T47D (cell line): ENCODE measurements around the gene CSK.
A peak's percentile ranks its signal among the peaks of the same experiment; 100 is the strongest.

Experiments used
- DNase-seq, 2 experiments: peaks; one replicate each; pipeline versions ENCODE4 v3.0.0 to v3.0.0-alpha.2; 2011 to 2012; ENCODE audit warnings: low read depth in 1 of 2, low spot score in 1 of 2
- JUND ChIP-seq: IDR thresholded peaks from 2 replicates; pipeline ENCODE4 v1.6.1; 2012; ENCODE audit warnings: low read depth
- in situ Hi-C: cut with HindIII; loops from 2 replicates; pipeline ENCODE4 v1.10.0; 2016; ENCODE audit warnings: low sequenced_read_pairs, low pct_unique_long_range_greater_than_20kb

Gene CSK

GRCh38 chr15:74794248-74794969 lies 12.5 kb downstream of the CSK start:
- no peak for TF ChIP-seq JUND
- in situ Hi-C loops: no loop called here
- DNase-seq: no peak

GRCh38 chr15:74794970-74795349 lies 13.1 kb downstream of the CSK start:
- DNase-seq: no peak
- TF ChIP-seq JUND: no peak
- in situ Hi-C loops: no loop called here

DNA sequence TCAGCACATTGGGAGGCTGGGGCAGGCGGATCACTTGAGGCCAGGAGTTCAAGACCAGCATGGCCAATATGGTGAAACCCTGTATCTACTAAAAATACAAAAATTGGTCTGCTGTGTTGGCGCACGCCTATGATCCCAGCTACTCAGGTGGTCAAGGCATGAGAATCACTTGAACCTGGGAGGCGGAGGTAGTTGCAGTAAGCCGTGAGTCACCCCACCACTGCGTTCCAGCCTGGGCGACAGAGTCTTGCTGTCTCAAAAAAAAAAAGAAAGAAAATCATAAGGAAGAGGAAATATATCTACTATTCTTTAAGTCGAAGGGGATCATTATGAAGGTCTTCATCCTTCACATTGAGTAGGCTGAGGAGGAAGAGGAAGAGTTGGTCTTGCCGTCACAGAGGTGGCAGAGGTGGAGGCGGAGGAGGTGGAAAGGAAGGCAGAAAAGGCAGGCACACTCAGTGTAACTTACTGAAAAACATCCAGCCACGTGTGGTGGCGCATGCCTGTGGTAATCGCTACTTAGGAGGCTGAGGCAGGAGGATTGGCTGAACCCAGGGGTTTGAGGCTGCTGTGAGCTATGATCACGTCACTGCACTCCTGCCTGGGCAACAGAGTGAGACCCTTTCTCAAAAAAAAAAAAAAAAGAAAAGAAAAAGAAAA lies 14.2 kb downstream of the CSK start:
- no peak for TF ChIP-seq JUND
- DNase-seq: no peak
- in situ Hi-C loops: no loop called here

DNA sequence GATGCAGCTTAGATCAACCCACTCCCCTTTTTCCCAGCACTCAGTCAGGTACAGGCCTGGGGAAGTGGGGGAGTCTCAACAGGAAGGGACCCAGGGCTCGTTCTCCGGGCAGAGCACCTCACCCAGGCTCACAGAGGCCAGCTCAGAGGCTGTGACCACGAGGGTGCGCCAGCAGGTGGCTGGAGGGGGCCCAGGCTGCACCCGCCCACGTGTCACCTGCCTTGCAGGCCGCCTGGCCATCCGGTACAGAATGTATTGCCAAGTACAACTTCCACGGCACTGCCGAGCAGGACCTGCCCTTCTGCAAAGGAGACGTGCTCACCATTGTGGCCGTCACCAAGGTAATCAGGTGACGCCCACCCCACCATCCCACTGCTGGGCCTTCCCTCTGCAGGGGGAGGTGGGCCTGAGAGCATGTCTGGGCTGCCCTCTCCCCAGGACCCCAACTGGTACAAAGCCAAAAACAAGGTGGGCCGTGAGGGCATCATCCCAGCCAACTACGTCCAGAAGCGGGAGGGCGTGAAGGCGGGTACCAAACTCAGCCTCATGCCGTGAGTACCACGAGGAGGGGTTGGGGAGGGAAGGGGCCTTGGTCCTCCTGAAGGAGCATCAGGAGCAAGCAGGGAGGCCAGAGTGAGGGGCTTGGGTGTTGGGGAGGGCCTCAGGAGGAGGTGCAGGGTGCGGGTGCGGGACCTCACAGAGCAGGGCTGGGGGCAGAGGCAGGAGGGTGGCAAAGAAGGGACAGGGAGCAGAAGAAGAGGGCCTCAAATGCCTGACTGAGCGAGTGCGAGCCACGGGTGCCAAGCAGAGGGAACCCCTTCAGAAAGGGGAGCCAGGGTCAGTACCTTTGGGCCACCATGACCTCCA lies 16.7 kb downstream of the CSK start:
- no peak for TF ChIP-seq JUND
- in situ Hi-C loops: no loop called here
- DNase-seq: no peak

GRCh38 chr15:74799255-74799855 lies 17.5 kb downstream of the CSK start:
- in situ Hi-C loops: no loop called here
- DNase-seq: no peak
- no peak for TF ChIP-seq JUND

DNA sequence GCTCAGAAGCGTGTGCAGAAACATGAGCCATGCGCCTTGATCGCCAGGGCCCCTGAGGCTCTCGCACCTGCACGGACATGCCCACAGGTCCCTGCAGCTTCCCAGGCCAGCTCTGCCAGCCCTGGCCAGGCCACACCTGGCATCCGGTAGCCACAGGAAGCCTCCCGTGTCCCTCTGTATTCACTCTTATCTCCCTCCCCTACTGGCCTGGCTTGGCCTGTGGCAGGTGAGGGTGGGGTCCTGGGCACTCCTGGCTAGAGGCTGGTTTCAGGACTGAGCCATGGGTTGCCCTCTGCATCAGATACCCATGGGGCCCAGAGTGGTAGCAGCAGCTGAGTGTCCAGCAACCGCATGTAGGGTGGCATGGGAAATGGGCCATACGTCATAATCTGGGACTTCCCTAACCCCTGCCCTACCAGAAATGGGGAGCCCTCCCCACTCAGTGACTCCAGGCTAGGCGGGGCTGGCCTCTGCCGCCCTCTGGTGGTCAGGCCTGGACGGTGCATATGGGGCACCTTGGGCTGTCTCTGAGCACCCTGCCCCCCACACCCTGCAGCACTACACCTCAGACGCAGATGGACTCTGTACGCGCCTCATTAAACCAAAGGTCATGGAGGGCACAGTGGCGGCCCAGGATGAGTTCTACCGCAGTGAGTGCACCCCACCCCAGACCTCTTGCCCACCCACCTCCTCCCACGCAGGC lies 18.1 kb downstream of the CSK start:
- peak; percentile 83 to 91 for DNase-seq
- in situ Hi-C loops: no loop called here

DNA sequence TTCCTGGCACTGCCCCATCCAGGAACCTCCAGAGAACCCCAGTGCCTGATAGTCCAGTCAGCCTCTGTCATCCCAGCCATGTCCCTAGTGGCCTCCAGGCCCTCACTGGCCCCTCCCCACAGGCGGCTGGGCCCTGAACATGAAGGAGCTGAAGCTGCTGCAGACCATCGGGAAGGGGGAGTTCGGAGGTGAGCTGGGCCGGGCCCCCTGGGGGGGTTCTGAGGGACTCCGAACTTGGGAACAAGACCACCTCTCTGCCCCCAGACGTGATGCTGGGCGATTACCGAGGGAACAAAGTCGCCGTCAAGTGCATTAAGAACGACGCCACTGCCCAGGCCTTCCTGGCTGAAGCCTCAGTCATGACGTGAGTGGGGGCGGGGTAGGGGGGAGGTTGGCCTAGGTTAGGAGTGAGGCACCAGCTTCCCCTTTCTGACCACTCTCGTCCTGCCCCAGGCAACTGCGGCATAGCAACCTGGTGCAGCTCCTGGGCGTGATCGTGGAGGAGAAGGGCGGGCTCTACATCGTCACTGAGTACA lies 18.7 kb downstream of the CSK start:
- no peak for TF ChIP-seq JUND
- in situ Hi-C loops: no loop called here
- DNase-seq: no peak

More for the DNA sequence above, 18.1 kb downstream of the CSK start:
- TF ChIP-seq JUND: no peak

DNA sequence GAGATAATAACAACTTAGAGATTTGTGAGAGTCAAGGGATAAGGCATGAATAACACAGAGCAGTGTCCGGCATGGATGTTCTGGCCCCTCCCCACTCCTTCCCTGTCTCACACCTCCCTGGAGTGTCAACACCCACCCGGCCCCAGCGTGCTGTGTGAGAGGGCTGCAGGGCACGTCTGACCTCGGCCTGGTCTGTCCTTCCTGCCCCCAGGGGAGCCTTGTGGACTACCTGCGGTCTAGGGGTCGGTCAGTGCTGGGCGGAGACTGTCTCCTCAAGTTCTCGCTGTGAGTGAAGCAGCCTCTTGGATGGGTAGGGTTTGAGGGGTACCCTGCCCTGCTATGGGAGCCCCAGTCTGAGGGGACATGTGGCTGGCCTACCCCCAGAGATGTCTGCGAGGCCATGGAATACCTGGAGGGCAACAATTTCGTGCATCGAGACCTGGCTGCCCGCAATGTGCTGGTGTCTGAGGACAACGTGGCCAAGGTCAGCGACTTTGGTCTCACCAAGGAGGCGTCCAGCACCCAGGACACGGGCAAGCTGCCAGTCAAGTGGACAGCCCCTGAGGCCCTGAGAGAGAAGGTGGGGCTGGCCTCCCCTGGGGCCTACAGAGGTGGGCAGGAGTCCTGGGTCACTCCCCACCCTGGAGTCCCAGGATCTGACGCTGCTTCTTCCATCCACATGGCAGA lies 19.6 kb downstream of the CSK start:
- TF ChIP-seq JUND: no peak
- in situ Hi-C loops: no loop called here
- DNase-seq: no peak

DNA sequence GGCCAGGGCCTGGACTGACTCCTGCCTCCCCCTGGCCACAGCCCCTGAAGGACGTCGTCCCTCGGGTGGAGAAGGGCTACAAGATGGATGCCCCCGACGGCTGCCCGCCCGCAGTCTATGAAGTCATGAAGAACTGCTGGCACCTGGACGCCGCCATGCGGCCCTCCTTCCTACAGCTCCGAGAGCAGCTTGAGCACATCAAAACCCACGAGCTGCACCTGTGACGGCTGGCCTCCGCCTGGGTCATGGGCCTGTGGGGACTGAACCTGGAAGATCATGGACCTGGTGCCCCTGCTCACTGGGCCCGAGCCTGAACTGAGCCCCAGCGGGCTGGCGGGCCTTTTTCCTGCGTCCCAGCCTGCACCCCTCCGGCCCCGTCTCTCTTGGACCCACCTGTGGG lies 20.4 kb downstream of the CSK start:
- no peak for DNase-seq
- no peak for TF ChIP-seq JUND
- in situ Hi-C loops: no loop called here

DNA sequence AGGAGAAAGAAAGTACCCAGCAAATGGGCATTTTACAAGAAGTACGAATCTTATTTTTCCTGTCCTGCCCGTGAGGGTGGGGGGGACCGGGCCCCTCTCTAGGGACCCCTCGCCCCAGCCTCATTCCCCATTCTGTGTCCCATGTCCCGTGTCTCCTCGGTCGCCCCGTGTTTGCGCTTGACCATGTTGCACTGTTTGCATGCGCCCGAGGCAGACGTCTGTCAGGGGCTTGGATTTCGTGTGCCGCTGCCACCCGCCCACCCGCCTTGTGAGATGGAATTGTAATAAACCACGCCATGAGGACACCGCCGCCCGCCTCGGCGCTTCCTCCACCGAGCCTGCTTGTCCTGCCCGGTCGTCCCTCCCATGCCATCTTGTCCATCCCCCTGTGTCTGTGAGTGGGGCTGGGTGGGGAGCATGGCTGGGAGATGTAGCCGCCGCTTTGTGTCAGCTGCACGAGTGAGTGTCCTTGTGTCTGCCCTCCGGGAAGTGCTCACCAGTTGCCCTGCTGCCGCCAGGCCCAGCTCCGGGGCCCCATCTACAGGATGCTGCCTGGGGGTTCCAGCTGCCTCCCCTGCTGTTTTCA lies 21.1 kb downstream of the CSK start:
- DNase-seq: no peak
- no peak for TF ChIP-seq JUND
- in situ Hi-C loops: no loop called here

GRCh38 chr15:74804935-74805334 lies 23.1 kb downstream of the CSK start:
- DNase-seq: no peak
- TF ChIP-seq JUND: no peak
- in situ Hi-C loops: no loop called here

GRCh38 chr15:74807282-74807681 lies 25.4 kb downstream of the CSK start:
- no peak for DNase-seq
- no peak for TF ChIP-seq JUND
- in situ Hi-C loops: no loop called here
